Neutrophil (primary cell): Measurements from ENCODE around the gene EPHA4.
A peak's percentile ranks its signal among the peaks of the same experiment; 100 is the strongest.

ENCODE experiments used
- H3K27ac ChIP-seq: fragments of 200-600 bp; sonication (generic); 2 replicates; pipeline ENCODE4 v1.5.1; 2016; ENCODE audit warnings: mild to moderate bottlenecking, moderate library complexity
- H3K27me3 ChIP-seq: fragments of 200-600 bp; sonication (generic); 2 replicates; pipeline ENCODE4 v1.6.0; 2016; ENCODE audit warnings: mild to moderate bottlenecking
- H3K36me3 ChIP-seq: fragments of 200-600 bp; sonication (generic); 2 replicates; pipeline ENCODE4 v1.5.1; 2017
- H3K4me1 ChIP-seq, 2 experiments: fragments of 200-600 bp in 1 of 2; sonication (generic) in 1 of 2; 1 replicate in 1 of 2; 2 replicates in 1 of 2; pipeline versions ENCODE4 v1.5.1 to v1.6.1; 2013 to 2016; ENCODE audit warnings: low read depth in 1 of 2, low read length in 1 of 2, mild to moderate bottlenecking in 1 of 2, moderate library complexity in 1 of 2; ENCODE audit not compliant: control insufficient read depth in 1 of 2, insufficient read depth in 1 of 2
- H3K4me3 ChIP-seq, 2 experiments: fragments of 200-600 bp in 1 of 2; sonication (generic) in 1 of 2; 1 replicate in 1 of 2; 2 replicates in 1 of 2; pipeline ENCODE4 v1.5.1; 2013 to 2016; ENCODE audit warnings: low read depth in 1 of 2, low read length in 1 of 2, mild to moderate bottlenecking in 1 of 2, moderate library complexity in 1 of 2
- H3K9me3 ChIP-seq: fragments of 200-600 bp; sonication (generic); 2 replicates; pipeline ENCODE4 v1.5.1; 2016
- CTCF ChIP-seq: fragments of 200-600 bp; sonication (generic); IDR thresholded peaks from 2 replicates; pipeline ENCODE4 v1.5.1; 2016; ENCODE audit warnings: antibody characterized with exemption

EPHA4 gene

GRCh38 chr2:221518935-221519625, 53.0 kb downstream of the EPHA4 start:
- Histone ChIP-seq H3K27ac (peak overlapping the region; percentile 89), H3K27me3 (no peaks in the 10 kb centered on the region), H3K36me3 (no peaks in the 10 kb centered on the region), H3K4me3 (peak overlapping the region in 1 of 2 experiments; percentile 33), H3K9me3 (no peaks in the 10 kb centered on the region), H3K4me1 (peaks cover 36 to 48% of the 10 kb centered on the region in 2 experiments)
- TF ChIP-seq CTCF = no peak

GRCh38 chr2:221518201-221518934, 53.7 kb downstream of the EPHA4 start:
- Histone ChIP-seq H3K36me3 (no peaks in the 10 kb centered on the region), H3K9me3 (no peaks in the 10 kb centered on the region), H3K4me3 (peak overlapping the region; percentile 30 to 33), H3K4me1 (peaks cover 36 to 48% of the 10 kb centered on the region in 2 experiments), H3K27me3 (no peaks in the 10 kb centered on the region), H3K27ac (peak overlapping the region; percentile 89)
- TF ChIP-seq CTCF = no peak

DNA sequence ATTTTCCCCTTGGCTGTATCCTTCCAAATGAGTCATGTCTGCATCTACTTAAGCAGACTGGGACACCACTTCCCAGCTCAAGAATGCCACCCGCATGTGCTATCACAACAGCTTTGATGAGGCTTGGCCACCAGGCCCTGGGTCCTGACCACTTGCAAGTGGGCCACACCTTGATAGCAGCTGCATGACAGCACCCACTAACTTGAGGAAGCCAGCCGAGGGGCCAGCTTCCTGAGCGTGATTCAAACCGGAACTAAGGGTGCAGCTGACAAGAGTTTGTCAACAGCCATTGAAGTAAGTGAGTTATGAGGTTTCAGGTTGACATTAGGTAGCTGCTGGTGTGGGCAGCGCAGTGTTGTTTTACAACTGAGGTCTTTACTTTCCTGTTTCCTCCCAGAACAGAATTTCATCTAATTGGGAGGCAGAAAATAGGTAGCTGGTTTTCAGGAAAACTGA, 54.4 kb downstream of the EPHA4 start:
- peak overlapping the region; percentile 30 to 33 for H3K4me3 ChIP-seq
- peak overlapping the region; percentile 89 for H3K27ac ChIP-seq
- no peaks in the 10 kb centered on the region for H3K36me3 ChIP-seq
- peaks cover 36 to 48% of the 10 kb centered on the region in 2 experiments for H3K4me1 ChIP-seq
- no peaks in the 10 kb centered on the region for H3K27me3 ChIP-seq
- TF ChIP-seq CTCF = no peak
- no peaks in the 10 kb centered on the region for H3K9me3 ChIP-seq

DNA sequence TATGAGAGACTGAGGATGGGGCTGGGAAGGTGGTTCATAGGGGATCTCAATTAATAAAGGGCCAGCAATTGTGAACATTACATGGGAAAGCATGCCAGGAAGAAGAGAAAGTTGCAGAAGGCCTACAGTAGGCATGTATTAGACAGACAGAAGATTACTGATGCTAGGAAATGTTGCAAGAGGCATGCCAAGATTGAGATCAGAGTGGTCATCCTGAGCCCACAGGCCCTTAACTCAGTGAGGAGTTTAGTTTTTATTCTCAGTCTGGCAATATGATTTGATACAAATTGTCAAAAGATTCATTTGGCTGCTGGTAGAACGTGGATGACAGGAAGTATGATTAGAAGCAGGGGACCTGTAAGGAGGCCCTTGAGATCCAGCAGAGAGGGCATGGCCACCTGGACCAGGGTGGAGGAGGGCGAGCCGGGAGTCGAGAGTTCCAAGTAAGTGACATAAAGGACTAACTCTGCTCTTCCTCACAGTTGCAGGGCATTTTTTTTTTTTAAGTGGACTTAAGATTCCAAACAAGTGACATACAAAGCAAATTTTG, 54.9 kb downstream of the EPHA4 start:
- TF ChIP-seq CTCF = no peak
- Histone ChIP-seq H3K36me3 (no peaks in the 10 kb centered on the region), H3K27ac (peak overlapping the region; percentile 89), H3K9me3 (no peaks in the 10 kb centered on the region), H3K4me1 (peaks cover 36 to 48% of the 10 kb centered on the region in 2 experiments), H3K27me3 (no peaks in the 10 kb centered on the region), H3K4me3 (peak overlapping the region; percentile 30 to 33)

GRCh38 chr2:221515864-221516263, 56.2 kb downstream of the EPHA4 start:
- no peaks in the 10 kb centered on the region for H3K27me3 ChIP-seq
- H3K4me3 ChIP-seq = no peak overlapping the region
- peaks cover 30 to 50% of the 10 kb centered on the region in 2 experiments for H3K4me1 ChIP-seq
- no peaks in the 10 kb centered on the region for H3K9me3 ChIP-seq
- no peak overlapping the region for H3K27ac ChIP-seq
- H3K36me3 ChIP-seq = no peaks in the 10 kb centered on the region
- TF ChIP-seq CTCF = no peak
